MM.1S (cell line): Measurements from ENCODE around the gene SLC8B1.

Source experiments
- DNase-seq: peaks from one replicate; pipeline ENCODE4 v3.0.0-alpha.2; 2015
- H2AFZ ChIP-seq: fragments of 300-600 bp; sonication (generic); 2 replicates; pipeline ENCODE4 v1.6.0; 2016; ENCODE audit warnings: antibody characterized with exemption, low read length
- H3F3A ChIP-seq: fragments of 300-600 bp; sonication (generic); 2 replicates; pipeline ENCODE4 v1.6.1; 2016; ENCODE audit warnings: mild to moderate bottlenecking, antibody characterized with exemption, low read length, moderate library complexity, mixed read lengths; ENCODE audit not compliant: insufficient read depth
- H3K27ac ChIP-seq: fragments of 300-600 bp; sonication (generic); 2 replicates; pipeline ENCODE4 v1.5.1; 2016; ENCODE audit warnings: mild to moderate bottlenecking, low read length
- H3K27me3 ChIP-seq: fragments of 300-600 bp; sonication (generic); replicated peaks from 2 replicates; pipeline ENCODE4 v1.6.0; 2016; ENCODE audit warnings: low read length; ENCODE audit not compliant: insufficient read depth
- H3K36me3 ChIP-seq: fragments of 300-600 bp; sonication (generic); replicated peaks from 2 replicates; pipeline ENCODE4 v1.6.1; 2016; ENCODE audit warnings: mild to moderate bottlenecking, low read length, mixed read lengths; ENCODE audit not compliant: insufficient read depth
- H3K4me1 ChIP-seq: fragments of 300-600 bp; sonication (generic); 2 replicates; pipeline ENCODE4 v1.6.1; 2016; ENCODE audit warnings: low read length, mixed read lengths
- H3K4me2 ChIP-seq: fragments of 300-600 bp; sonication (generic); 2 replicates; pipeline ENCODE4 v1.6.0; 2016; ENCODE audit warnings: low read depth, low read length
- H3K4me3 ChIP-seq: fragments of 300-600 bp; sonication (generic); 2 replicates; pipeline ENCODE4 v1.5.1; 2016; ENCODE audit warnings: low read length, mixed read lengths
- H3K79me2 ChIP-seq: fragments of 300-600 bp; sonication (generic); 2 replicates; pipeline ENCODE4 v1.6.1; 2016; ENCODE audit warnings: mixed run types, low read length, mixed read lengths
- H3K9ac ChIP-seq: fragments of 300-600 bp; sonication (generic); 2 replicates; pipeline ENCODE4 v1.6.1; 2016; ENCODE audit warnings: low read length, mixed read lengths
- H3K9me2 ChIP-seq: fragments of 300-600 bp; sonication (generic); replicated peaks from 2 replicates; pipeline ENCODE4 v1.6.1; 2016; ENCODE audit warnings: mild to moderate bottlenecking, low read length, mixed read lengths; ENCODE audit not compliant: insufficient read depth
- H3K9me3 ChIP-seq: fragments of 300-600 bp; sonication (generic); replicated peaks from 2 replicates; pipeline ENCODE4 v1.6.1; 2016; ENCODE audit warnings: mild to moderate bottlenecking, low read length, mixed read lengths; ENCODE audit not compliant: insufficient read depth
- H4K20me1 ChIP-seq: fragments of 300-600 bp; sonication (generic); 2 replicates; pipeline ENCODE4 v1.6.1; 2016; ENCODE audit warnings: mild to moderate bottlenecking, low read length, moderate library complexity, mixed read lengths; ENCODE audit not compliant: insufficient read depth
- EZH2 ChIP-seq: fragments of 300-600 bp; sonication (generic); optimal IDR thresholded peaks from 2 replicates; pipeline ENCODE3; 2017; ENCODE audit warnings: low read depth, mild to moderate bottlenecking, antibody characterized with exemption, low read length, mixed read lengths
- EZH2phosphoT487 ChIP-seq: fragments of 300-600 bp; sonication (generic); IDR thresholded peaks from 2 replicates; pipeline ENCODE4 v1.6.1; 2018; ENCODE audit warnings: antibody characterized with exemption, low read length
- TF ChIP-seq, protein P1 (sequence below): fragments of 300-600 bp; sonication (generic); IDR thresholded peaks from 2 replicates; pipeline ENCODE4 v1.5.1; 2016; ENCODE audit warnings: antibody characterized with exemption, low read length, mixed read lengths

Gene SLC8B1

DNA sequence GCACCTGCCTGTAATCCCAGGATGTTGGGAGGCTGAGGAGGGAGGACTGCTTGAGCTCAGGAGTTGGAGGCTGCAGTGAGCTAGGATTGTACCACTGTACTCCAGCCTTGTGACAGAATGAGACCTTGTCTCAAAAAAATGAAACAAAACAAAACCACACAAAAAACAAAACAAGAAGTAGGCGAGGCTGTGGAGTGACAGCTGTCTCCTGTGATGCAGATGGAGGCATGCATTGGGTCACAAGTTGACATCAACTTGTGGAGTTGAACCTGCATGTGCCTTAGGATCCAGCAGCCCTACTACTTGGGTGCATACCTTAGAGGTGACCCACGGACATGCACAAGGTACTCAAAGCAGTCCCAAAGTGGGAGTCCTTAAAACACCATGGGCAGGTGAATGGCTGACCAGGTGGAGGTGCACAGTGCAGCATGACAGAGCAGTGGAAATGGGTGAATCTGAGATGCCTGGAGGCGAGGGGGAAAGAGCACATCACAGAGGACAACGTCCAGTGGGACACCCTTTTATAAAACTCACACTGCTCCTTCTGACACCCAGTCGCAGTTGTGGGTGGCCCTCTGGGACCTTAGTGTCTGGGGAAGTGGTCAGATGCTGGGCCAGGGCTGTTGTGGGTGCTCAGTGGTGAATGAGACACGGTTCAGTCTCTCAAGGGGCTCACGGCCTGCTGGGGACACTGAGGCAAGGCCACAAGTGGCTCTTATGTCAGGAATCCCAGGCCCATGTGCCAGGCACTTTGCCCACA, 36.2 kb upstream of the SLC8B1 start:
- Histone ChIP-seq H3K9me3 (no peaks in the 10 kb centered on the region), H3K9ac (no peak overlapping the region), H2AFZ (no peak overlapping the region), H3K4me3 (no peak overlapping the region), H3F3A (no peaks in the 10 kb centered on the region), H3K4me2 (no peak overlapping the region), H3K36me3 (no peaks in the 10 kb centered on the region), H4K20me1 (no peaks in the 10 kb centered on the region), H3K4me1 (no peaks in the 10 kb centered on the region), H3K27ac (no peak overlapping the region), H3K79me2 (no peaks in the 10 kb centered on the region), H3K27me3 (no peaks in the 10 kb centered on the region), H3K9me2 (no peaks in the 10 kb centered on the region)
- DNase-seq: no peak
- TF ChIP-seq EZH2phosphoT487 (no peak), EZH2 (no peak)
- TF ChIP-seq, protein P1, sequence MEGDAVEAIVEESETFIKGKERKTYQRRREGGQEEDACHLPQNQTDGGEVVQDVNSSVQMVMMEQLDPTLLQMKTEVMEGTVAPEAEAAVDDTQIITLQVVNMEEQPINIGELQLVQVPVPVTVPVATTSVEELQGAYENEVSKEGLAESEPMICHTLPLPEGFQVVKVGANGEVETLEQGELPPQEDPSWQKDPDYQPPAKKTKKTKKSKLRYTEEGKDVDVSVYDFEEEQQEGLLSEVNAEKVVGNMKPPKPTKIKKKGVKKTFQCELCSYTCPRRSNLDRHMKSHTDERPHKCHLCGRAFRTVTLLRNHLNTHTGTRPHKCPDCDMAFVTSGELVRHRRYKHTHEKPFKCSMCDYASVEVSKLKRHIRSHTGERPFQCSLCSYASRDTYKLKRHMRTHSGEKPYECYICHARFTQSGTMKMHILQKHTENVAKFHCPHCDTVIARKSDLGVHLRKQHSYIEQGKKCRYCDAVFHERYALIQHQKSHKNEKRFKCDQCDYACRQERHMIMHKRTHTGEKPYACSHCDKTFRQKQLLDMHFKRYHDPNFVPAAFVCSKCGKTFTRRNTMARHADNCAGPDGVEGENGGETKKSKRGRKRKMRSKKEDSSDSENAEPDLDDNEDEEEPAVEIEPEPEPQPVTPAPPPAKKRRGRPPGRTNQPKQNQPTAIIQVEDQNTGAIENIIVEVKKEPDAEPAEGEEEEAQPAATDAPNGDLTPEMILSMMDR: no peak

DNA sequence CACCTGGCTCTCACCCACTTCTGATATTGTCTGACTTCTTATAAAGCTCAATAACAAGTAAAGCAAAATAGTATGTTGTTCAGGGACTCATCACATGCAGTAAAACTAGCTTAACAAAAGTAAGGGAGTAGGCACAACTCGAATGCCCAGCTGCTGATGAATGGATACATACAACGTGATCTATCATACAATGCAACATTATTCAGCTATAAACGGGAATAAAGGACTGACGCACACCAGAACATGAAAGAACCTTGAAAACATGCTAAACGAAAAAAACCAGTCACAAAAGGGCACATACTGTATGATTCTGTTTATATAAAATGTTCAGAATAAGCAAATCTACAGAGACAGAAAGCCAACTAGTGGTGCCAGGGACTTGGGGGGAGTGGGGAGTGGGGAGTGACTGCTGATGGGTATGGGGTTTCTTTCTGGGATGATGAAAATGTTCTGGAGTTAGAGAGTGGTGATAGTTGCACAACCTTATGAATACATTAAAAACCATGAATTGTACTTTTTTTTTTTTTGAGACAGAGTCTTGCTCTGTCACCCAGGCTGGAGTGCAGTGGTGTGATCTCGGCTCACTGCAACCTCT, 34.6 kb upstream of the SLC8B1 start:
- Histone ChIP-seq H4K20me1 (no peaks in the 10 kb centered on the region), H3K4me3 (no peak overlapping the region), H3F3A (no peaks in the 10 kb centered on the region), H3K9me3 (no peaks in the 10 kb centered on the region), H3K36me3 (no peaks in the 10 kb centered on the region), H3K4me2 (no peak overlapping the region), H3K9me2 (no peaks in the 10 kb centered on the region), H3K9ac (no peak overlapping the region), H3K79me2 (no peaks in the 10 kb centered on the region), H3K27me3 (no peaks in the 10 kb centered on the region), H3K4me1 (no peaks in the 10 kb centered on the region), H3K27ac (no peak overlapping the region), H2AFZ (no peak overlapping the region)
- no peak for TF ChIP-seq EZH2phosphoT487
- TF ChIP-seq EZH2: no peak
- TF ChIP-seq, protein P1: no peak
- DNase-seq: no peak

DNA sequence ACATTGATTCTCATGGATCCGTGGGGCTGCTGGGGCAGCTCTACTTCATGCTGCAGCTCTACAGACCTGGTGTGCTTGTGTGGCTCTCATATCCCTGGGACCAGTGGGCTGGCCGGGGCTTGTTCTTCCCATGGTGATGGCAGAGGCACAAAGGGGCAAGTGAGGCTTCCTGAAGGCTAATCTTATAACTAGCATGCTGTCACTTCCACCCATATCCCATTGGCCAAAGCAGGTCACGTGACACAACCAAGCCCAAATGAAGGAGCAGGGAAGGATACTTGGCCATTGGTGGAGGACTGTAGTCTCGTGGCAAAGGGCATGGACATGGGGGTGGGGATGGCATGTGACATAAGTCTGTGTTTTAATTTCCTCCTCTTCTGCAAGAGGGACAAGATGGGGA, 33.4 kb upstream of the SLC8B1 start:
- Histone ChIP-seq H3K4me1 (no peaks in the 10 kb centered on the region), H3K27me3 (no peaks in the 10 kb centered on the region), H3K9ac (no peak overlapping the region), H4K20me1 (no peaks in the 10 kb centered on the region), H2AFZ (no peak overlapping the region), H3K79me2 (no peaks in the 10 kb centered on the region), H3K4me3 (no peak overlapping the region), H3K9me2 (no peaks in the 10 kb centered on the region), H3K4me2 (no peak overlapping the region), H3K27ac (no peak overlapping the region), H3F3A (no peaks in the 10 kb centered on the region), H3K9me3 (no peaks in the 10 kb centered on the region), H3K36me3 (no peaks in the 10 kb centered on the region)
- TF ChIP-seq EZH2 (no peak), EZH2phosphoT487 (no peak)
- TF ChIP-seq, protein P1: no peak
- DNase-seq: no peak
